IPS-NIHi11 (cell line): ENCODE data around the gene SFXN1.

Experiments
- DNase-seq: peaks from one replicate; pipeline ENCODE4 v3.0.0; 2012; ENCODE audit warnings: mixed read lengths, low spot score

The SFXN1 gene

GRCh38 chr5:175573493-175574269, 95.3 kb downstream of the SFXN1 start:
- peak; percentile 48 for DNase-seq

GRCh38 chr5:175575301-175575700, 96.9 kb downstream of the SFXN1 start:
- DNase-seq = no peak

- DNase-seq = no peak
Observed at GRCh38 chr5:175576096-175576495, 97.7 kb downstream of the SFXN1 start.

- no peak for DNase-seq
Observed at GRCh38 chr5:175576591-175576990, 98.2 kb downstream of the SFXN1 start.
